WTC11 (cell line): ENCODE measurements around the gene ACAA1. TPM values are rescaled to one million over a fixed set of nuclear protein-coding genes. Genes with fewer than 3 reads are reported as not detected.

Experiments
- ATAC-seq: fragments of 200-7000 bp; cut with Tn5 transposase; 2 replicates; pipeline ENCODE4 v1.10.0; 2021; ENCODE audit warnings: mild to moderate bottlenecking, moderate library complexity
- CTCF ChIA-PET: fragments of 300-600 bp; sonication (Branson Sonifier 250); formaldehyde crosslinking; loops from one replicate; lab custom pipeline; 2021; ENCODE audit warnings: antibody characterized with exemption; lab: Charles Lee
- POLR2A ChIA-PET: fragments of 350-600 bp; sonication (Branson Sonifier 250); formaldehyde crosslinking; loops from one replicate; lab custom pipeline; 2021; ENCODE audit warnings: antibody characterized with exemption; lab: Charles Lee
- DNase-seq: peaks from one replicate; pipeline ENCODE4 v3.0.0; 2021; ENCODE audit warnings: low spot score
- H3K27ac Mint-ChIP-seq: 2 replicates; pipeline ENCODE4 v1.8.0; 2021; ENCODE audit warnings: mixed read lengths
- H3K27me3 Mint-ChIP-seq: 2 replicates; pipeline ENCODE4 v1.8.0; 2021; ENCODE audit warnings: low read depth, mild to moderate bottlenecking, moderate library complexity, mixed read lengths
- H3K36me3 Mint-ChIP-seq: 2 replicates; pipeline ENCODE4 v1.8.0; 2021; ENCODE audit warnings: mixed read lengths
- H3K4me1 Mint-ChIP-seq: 2 replicates; pipeline ENCODE4 v1.8.0; 2022; ENCODE audit warnings: mixed read lengths
- H3K4me3 Mint-ChIP-seq: 2 replicates; pipeline ENCODE4 v1.8.0; 2021; ENCODE audit warnings: mild to moderate bottlenecking, moderate library complexity, mixed read lengths
- H3K9me3 Mint-ChIP-seq: 2 replicates; pipeline ENCODE4 v1.8.0; 2021; ENCODE audit warnings: mixed read lengths
- E2F1 ChIP-seq: sonication (generic); formaldehyde crosslinking; IDR thresholded peaks from 2 replicates; pipeline ENCODE4 v1.8.0; 2022; ENCODE audit warnings: mild to moderate bottlenecking, missing genetic modification reagents
- E2F4 ChIP-seq: sonication (generic); formaldehyde crosslinking; IDR thresholded peaks from 2 replicates; pipeline ENCODE4 v1.8.1; 2022; ENCODE audit warnings: low read depth, mild to moderate bottlenecking, moderate library complexity, missing genetic modification reagents, borderline replicate concordance
- FOXJ3 ChIP-seq: sonication (generic); formaldehyde crosslinking; IDR thresholded peaks from 2 replicates; pipeline ENCODE4 v1.9.0; 2021; ENCODE audit warnings: missing genetic modification reagents, mild to moderate bottlenecking, borderline replicate concordance
- GABPB1 ChIP-seq: sonication (generic); formaldehyde crosslinking; IDR thresholded peaks from 2 replicates; pipeline ENCODE4 v1.8.1; 2023; ENCODE audit warnings: mild to moderate bottlenecking, missing genetic modification reagents
- GTF2I ChIP-seq: fragments of 250-450 bp; sonication (Bioruptor Pico); conservative IDR thresholded peaks from 2 replicates; pipeline ENCODE4 v1.4.0; 2021; ENCODE audit warnings: mild to moderate bottlenecking
- KAT7 ChIP-seq: sonication (generic); formaldehyde crosslinking; IDR thresholded peaks from 2 replicates; pipeline ENCODE4 v1.8.1; 2023; ENCODE audit warnings: missing genetic modification reagents, mild to moderate bottlenecking, borderline replicate concordance
- NR2C2 ChIP-seq: sonication (generic); formaldehyde crosslinking; IDR thresholded peaks from 2 replicates; pipeline ENCODE4 v1.8.0; 2022; ENCODE audit warnings: mild to moderate bottlenecking, missing genetic modification reagents
- SOX15 ChIP-seq: fragments of 250-450 bp; sonication (Bioruptor Pico); IDR thresholded peaks from 2 replicates; pipeline ENCODE4 v1.9.0; 2021; ENCODE audit warnings: mild to moderate bottlenecking
- SP1 ChIP-seq: sonication (generic); formaldehyde crosslinking; conservative IDR thresholded peaks from 2 replicates; pipeline ENCODE4 v1.8.1; 2022; ENCODE audit warnings: missing genetic modification reagents
- ZNF121 ChIP-seq: sonication (generic); formaldehyde crosslinking; IDR thresholded peaks from 2 replicates; pipeline ENCODE4 v1.8.0; 2023; ENCODE audit warnings: missing genetic modification reagents
- ZNF219 ChIP-seq: sonication (generic); formaldehyde crosslinking; IDR thresholded peaks from 2 replicates; pipeline ENCODE4 v1.8.0; 2023; ENCODE audit warnings: missing genetic modification reagents, mild to moderate bottlenecking, borderline replicate concordance
- ZNF232 ChIP-seq: sonication (generic); formaldehyde crosslinking; IDR thresholded peaks from 2 replicates; pipeline ENCODE4 v1.8.0; 2022; ENCODE audit warnings: mild to moderate bottlenecking, missing genetic modification reagents
- total RNA-seq: library from RNA; stranded (reverse); gene quantifications from 3 replicates; pipeline ENCODE4 v1.2.3, GENCODE V29; 2021
- TF ChIP-seq, protein P1 (sequence below): fragments of 250-450 bp; sonication (Bioruptor Pico); IDR thresholded peaks from 2 replicates; pipeline ENCODE4 v1.9.0; 2021; ENCODE audit warnings: mild to moderate bottlenecking
- TF ChIP-seq, protein P2 (sequence below): sonication (generic); formaldehyde crosslinking; IDR thresholded peaks from 2 replicates; pipeline ENCODE4 v1.8.1; 2022; ENCODE audit warnings: mild to moderate bottlenecking, moderate library complexity, missing genetic modification reagents
- TF ChIP-seq, protein P3 (sequence below): sonication (generic); formaldehyde crosslinking; IDR thresholded peaks from 2 replicates; pipeline ENCODE4 v1.8.0; 2022; ENCODE audit warnings: missing genetic modification reagents
- TF ChIP-seq, protein P4 (sequence below): sonication (generic); formaldehyde crosslinking; IDR thresholded peaks from 2 replicates; pipeline ENCODE4 v1.8.1; 2023; ENCODE audit warnings: mild to moderate bottlenecking, missing genetic modification reagents, moderate library complexity

Gene ACAA1
- total RNA-seq, 1 experiment from 2014 or later = 46.5 TPM

GRCh38 chr3:38170722-38171121 lies 33.8 kb upstream of the ACAA1 start (continued):
- TF ChIP-seq, protein P1, sequence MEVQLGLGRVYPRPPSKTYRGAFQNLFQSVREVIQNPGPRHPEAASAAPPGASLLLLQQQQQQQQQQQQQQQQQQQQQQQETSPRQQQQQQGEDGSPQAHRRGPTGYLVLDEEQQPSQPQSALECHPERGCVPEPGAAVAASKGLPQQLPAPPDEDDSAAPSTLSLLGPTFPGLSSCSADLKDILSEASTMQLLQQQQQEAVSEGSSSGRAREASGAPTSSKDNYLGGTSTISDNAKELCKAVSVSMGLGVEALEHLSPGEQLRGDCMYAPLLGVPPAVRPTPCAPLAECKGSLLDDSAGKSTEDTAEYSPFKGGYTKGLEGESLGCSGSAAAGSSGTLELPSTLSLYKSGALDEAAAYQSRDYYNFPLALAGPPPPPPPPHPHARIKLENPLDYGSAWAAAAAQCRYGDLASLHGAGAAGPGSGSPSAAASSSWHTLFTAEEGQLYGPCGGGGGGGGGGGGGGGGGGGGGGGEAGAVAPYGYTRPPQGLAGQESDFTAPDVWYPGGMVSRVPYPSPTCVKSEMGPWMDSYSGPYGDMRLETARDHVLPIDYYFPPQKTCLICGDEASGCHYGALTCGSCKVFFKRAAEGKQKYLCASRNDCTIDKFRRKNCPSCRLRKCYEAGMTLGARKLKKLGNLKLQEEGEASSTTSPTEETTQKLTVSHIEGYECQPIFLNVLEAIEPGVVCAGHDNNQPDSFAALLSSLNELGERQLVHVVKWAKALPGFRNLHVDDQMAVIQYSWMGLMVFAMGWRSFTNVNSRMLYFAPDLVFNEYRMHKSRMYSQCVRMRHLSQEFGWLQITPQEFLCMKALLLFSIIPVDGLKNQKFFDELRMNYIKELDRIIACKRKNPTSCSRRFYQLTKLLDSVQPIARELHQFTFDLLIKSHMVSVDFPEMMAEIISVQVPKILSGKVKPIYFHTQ (CRISPR knock-in tag) = no peak
- TF ChIP-seq ZNF121 (no peak), ZNF232 (CRISPR knock-in tag) (no peak), E2F1 (CRISPR knock-in tag) (no peak)
- TF ChIP-seq, protein P2, sequence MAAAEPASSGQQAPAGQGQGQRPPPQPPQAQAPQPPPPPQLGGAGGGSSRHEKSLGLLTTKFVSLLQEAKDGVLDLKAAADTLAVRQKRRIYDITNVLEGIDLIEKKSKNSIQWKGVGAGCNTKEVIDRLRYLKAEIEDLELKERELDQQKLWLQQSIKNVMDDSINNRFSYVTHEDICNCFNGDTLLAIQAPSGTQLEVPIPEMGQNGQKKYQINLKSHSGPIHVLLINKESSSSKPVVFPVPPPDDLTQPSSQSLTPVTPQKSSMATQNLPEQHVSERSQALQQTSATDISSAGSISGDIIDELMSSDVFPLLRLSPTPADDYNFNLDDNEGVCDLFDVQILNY (CRISPR knock-in tag) = no peak

- Mint-ChIP-seq H3K9me3 (no peaks in the 10 kb centered on the region), H3K27ac (no peak overlapping the region), H3K4me3 (no peak overlapping the region), H3K36me3 (peaks cover 3% of the 10 kb centered on the region; the same call in 1 of the 2 replicates), H3K4me1 (peaks cover 51% of the 10 kb centered on the region), H3K27me3 (no peaks in the 10 kb centered on the region)
- ChIA-PET POLR2A (no interaction called here), CTCF (no interaction called here)
- ATAC-seq (no peak), DNase-seq (no peak)
- no peak for TF ChIP-seq NR2C2 (CRISPR knock-in tag)
- TF ChIP-seq FOXJ3 = no peak
Measured at GRCh38 chr3:38169027-38169317, 32.0 kb upstream of the ACAA1 start.

DNA sequence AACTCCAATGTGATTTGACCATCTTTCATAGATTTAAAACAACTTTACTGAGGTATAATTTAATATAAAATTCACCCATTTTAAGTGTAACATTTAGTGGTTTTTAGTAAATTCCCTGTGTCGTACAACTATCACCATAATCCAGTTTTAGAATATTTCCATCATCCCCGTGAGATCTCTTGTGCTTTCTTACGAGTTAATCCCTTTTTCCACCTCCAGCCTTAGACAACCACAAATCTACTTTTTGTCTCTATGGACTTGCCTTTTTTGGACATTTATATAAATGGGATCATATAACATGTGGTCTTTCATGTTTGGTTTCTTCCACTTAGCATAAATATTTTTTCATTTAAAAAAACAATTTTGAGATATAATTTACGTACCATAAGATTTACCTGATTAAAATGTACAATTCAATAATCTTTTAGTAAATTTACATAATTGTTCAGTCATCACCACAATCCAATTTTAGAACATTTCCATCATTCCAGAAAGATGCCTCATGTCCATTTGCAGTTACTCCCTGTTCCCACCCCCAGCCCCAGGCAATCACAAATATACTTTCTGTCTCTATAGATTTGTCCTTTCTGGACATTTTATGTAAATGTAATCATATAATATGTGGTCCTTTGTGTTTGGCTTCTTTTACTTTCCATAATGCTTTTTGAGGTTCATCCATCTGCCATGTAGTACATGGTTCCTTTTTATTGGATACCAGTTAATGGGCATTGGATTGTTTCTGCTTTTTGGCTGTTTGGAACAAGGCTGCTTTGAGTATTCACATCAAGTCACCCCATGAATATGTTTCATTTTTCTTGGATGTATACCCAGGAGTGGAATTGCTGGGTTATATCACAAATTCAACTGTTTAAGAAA lies 31.5 kb upstream of the ACAA1 start:
- 0 out of 2 replicates have a peak overlapping the region, but pooled peaks have one; percentile 23 for H3K27ac Mint-ChIP-seq
- POLR2A ChIA-PET = no interaction called here
- peaks cover 45% of the 10 kb centered on the region for H3K4me1 Mint-ChIP-seq
- H3K4me3 Mint-ChIP-seq = no peak overlapping the region
- TF ChIP-seq ZNF219 (CRISPR knock-in tag) = no peak
- TF ChIP-seq, protein P3, sequence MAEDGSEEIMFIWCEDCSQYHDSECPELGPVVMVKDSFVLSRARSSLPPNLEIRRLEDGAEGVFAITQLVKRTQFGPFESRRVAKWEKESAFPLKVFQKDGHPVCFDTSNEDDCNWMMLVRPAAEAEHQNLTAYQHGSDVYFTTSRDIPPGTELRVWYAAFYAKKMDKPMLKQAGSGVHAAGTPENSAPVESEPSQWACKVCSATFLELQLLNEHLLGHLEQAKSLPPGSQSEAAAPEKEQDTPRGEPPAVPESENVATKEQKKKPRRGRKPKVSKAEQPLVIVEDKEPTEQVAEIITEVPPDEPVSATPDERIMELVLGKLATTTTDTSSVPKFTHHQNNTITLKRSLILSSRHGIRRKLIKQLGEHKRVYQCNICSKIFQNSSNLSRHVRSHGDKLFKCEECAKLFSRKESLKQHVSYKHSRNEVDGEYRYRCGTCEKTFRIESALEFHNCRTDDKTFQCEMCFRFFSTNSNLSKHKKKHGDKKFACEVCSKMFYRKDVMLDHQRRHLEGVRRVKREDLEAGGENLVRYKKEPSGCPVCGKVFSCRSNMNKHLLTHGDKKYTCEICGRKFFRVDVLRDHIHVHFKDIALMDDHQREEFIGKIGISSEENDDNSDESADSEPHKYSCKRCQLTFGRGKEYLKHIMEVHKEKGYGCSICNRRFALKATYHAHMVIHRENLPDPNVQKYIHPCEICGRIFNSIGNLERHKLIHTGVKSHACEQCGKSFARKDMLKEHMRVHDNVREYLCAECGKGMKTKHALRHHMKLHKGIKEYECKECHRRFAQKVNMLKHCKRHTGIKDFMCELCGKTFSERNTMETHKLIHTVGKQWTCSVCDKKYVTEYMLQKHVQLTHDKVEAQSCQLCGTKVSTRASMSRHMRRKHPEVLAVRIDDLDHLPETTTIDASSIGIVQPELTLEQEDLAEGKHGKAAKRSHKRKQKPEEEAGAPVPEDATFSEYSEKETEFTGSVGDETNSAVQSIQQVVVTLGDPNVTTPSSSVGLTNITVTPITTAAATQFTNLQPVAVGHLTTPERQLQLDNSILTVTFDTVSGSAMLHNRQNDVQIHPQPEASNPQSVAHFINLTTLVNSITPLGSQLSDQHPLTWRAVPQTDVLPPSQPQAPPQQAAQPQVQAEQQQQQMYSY (CRISPR knock-in tag) = no peak
- no peak for TF ChIP-seq KAT7 (CRISPR knock-in tag)
- no peak for TF ChIP-seq E2F4 (CRISPR knock-in tag)
- TF ChIP-seq, protein P4, sequence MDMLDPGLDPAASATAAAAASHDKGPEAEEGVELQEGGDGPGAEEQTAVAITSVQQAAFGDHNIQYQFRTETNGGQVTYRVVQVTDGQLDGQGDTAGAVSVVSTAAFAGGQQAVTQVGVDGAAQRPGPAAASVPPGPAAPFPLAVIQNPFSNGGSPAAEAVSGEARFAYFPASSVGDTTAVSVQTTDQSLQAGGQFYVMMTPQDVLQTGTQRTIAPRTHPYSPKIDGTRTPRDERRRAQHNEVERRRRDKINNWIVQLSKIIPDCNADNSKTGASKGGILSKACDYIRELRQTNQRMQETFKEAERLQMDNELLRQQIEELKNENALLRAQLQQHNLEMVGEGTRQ (CRISPR knock-in tag) = no peak
- TF ChIP-seq SP1 (CRISPR knock-in tag) = no peak
- no peak for TF ChIP-seq SOX15 (CRISPR knock-in tag)
- no peak for TF ChIP-seq GABPB1 (CRISPR knock-in tag)
- no peak for TF ChIP-seq GTF2I (CRISPR knock-in tag)
- TF ChIP-seq, all 79 proteins: peak for 0
- no peak for ATAC-seq
- no peak for DNase-seq
- peaks cover 3% of the 10 kb centered on the region; the same call in 1 of the 2 replicates for H3K36me3 Mint-ChIP-seq
- H3K9me3 Mint-ChIP-seq = no peaks in the 10 kb centered on the region
- CTCF ChIA-PET = no interaction called here
- no peaks in the 10 kb centered on the region for H3K27me3 Mint-ChIP-seq
